Activated T-helper 1 cell treated with Interleukin-2 at 50 U/mL for 16 hours (primary cell): ENCODE data around the gene KCNMB2.
"Not testable (repeated sequence)": the region's sequence is repeated elsewhere in the genome, so short reads cannot be mapped to it uniquely, and the experiment has no call there.

ENCODE experiments used
- DNase-seq: peaks from one replicate; pipeline ENCODE4 v3.0.0-alpha.2; 2020; ENCODE audit warnings: low read depth

KCNMB2 gene

GRCh38 chr3:178810181-178810580, 273.9 kb downstream of the KCNMB2 start:
- DNase-seq, result no peak

GRCh38 chr3:178822722-178823121, 286.5 kb downstream of the KCNMB2 start:
- no peak for DNase-seq

- no peak for DNase-seq
These were observed 286.9 kb downstream of the KCNMB2 start for GRCh38 chr3:178823150-178823549.

DNA sequence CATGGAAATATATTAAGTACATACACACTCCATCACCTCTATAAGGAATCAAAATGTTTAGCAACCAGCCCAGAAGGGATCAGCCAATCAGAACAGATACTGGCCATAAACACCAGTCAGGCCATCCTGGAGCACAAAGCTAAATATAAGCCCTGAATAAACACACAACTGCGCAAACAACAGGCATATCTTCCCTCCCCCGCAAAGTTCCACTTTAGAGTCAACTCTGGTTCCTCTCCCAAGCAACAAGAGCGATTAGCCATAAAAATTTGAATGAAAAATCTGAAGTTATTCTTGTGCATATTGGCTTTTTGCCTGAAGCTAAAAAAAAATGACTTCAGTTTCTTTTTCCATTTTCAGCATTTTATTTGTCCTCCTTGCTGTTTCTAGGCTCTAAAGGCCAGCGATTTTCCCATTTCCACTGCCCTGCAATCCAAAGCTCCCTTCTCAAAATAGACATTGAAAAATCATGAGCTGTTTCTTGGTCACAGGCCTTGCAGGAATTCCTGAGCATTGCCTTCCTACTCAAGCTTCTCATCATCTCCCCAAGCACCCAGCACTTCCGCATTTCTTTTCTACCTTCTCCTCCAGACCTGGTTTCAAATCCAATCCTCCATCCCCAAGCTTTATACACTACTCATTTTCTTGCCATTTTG, 287.5 kb downstream of the KCNMB2 start:
- no peak for DNase-seq

GRCh38 chr3:178826435-178827123, 290.3 kb downstream of the KCNMB2 start:
- DNase-seq, result no peak

GRCh38 chr3:178827285-178827856, 291.1 kb downstream of the KCNMB2 start:
- DNase-seq, result no peak

DNA sequence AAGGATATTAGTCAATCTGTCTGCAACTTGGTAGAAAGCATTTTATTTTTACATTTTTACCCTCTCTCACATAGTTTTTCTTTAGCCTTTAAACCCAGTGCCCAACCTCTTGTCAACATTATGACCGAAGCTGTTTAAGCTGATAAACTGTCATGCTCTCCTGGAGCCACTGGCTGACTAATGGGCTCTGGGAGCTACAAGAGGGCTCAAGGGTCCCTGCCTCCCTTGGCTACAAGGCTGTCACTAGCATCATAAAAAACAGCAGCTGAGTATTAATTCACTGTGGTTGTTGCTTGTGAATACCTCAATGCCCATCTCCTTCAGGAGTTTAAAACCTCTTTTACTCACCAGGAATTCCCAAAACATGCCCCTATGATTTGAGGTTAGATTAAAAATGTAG, 297.5 kb downstream of the KCNMB2 start:
- no peak for DNase-seq

- DNase-seq, result no peak
These were observed 298.8 kb downstream of the KCNMB2 start for GRCh38 chr3:178835033-178835432.

- DNase-seq, result no peak
These were observed 301.3 kb downstream of the KCNMB2 start for GRCh38 chr3:178837512-178837911.

- no peak for DNase-seq
These were observed 304.4 kb downstream of the KCNMB2 start for GRCh38 chr3:178840586-178840985.

GRCh38 chr3:178841011-178841410, 304.8 kb downstream of the KCNMB2 start:
- no peak for DNase-seq

DNA sequence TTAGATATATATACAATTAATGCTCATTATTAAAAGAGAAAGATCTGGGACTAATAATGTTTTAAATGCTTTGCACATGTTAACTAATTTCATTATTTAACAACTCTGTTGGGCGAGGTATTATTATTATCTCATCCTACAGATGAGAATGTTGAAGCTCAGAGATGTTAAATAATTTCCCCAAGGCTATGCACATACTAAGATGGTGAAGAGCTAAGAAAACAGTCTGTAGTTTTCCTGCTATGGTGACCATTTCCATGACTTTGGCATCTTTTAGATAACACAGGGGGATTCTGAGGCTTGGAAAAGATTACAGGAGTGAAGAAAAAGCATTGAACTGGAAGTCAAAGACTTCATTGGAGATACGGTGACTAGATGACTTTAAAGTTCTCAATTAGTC, 308.7 kb downstream of the KCNMB2 start:
- no peak for DNase-seq

- DNase-seq, result no peak
These were observed 309.3 kb downstream of the KCNMB2 start for GRCh38 chr3:178845420-178846118.

DNA sequence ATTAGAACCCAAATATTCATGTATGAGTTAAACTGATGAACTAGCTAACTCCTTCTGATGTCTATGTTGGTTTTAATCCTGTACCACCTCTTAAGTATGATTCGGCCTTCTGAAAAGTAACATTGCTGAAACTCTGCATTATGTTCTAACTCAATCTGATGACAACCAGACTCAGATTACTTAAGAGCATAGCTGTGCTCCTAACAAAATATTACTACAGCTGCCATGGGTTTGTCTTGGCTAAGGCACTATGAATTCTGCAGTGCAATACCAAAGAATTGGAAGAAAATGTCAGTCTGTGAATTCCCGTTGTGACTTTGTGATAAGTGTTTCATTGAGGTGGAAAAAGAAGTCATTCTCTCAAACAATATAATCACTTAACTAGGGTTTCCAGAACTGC, 311.0 kb downstream of the KCNMB2 start:
- DNase-seq, result no peak

- no peak for DNase-seq
These were observed 313.1 kb downstream of the KCNMB2 start for GRCh38 chr3:178849199-178849910.

DNA sequence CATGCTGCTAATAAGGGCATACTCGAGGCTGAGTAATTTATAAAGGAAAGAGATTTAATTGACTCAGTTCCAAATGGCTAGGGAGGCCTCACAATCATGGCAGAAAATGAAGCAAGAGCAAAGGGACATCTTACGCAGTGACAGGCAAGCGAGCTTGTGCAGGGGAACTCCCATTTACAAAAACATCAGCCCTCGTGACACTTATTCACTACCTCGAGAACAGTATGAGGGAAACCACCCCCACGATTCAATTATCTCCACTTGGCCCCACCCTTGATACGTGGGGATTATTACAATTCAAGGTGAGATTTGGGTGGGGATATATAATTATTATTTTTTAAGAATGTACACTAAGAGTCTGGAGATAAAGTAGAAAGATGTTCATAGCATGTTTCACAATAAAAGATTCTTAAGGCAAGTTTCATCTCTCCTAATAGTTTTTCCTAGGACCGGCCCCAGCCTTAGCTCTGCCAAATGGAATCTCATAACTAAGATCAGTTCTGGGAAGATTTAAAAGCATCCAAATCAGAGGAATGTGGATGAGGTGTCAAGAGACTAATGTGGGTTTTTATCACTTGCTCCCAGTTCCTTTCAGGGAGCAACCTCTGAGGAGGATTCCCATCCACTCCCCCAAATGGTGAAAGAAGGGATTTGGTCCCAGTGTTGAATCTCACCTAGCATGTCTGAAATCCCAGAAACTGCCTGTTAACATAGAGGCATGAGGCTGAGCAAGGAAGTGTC, 314.4 kb downstream of the KCNMB2 start:
- no peak for DNase-seq

GRCh38 chr3:178851564-178851963, 315.3 kb downstream of the KCNMB2 start:
- no peak for DNase-seq

DNA sequence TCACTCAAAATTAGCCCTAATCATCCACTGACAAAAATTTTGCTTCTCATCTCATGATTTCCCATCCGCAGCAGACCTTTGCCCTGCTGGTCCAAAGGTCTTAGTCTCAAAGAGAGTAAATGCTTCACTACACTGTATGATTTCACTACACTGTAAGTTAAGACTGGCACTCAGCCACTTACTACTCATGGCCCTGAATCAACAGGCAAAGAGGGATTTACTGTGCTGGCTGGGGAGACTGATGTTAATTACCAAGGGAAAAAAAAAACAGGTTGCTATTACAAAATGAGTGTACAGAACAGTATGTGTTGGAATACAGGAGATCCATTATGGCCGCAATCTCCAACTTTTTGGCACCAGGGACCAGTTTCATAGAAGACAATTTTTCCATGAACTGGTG, 320.6 kb downstream of the KCNMB2 start:
- DNase-seq, result no peak

DNA sequence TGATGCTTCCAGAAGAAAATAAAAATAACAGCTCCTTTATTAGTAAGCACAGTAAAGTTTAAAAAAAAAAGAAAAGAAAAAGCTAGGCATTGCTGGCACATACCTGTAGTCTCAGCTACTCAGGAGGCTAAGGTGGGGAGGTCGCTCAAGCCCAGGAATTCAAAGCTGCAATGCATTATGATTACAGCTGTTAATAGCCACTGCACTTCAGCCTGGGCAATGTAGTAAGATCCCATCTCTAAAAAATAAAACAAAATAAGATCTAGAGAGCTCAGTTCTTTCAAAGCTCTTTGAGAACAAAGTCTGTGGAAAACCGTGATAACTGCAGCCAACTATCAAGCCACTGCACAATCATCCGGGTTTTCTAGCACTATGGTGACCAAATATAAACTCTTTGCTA, 323.1 kb downstream of the KCNMB2 start:
- no peak for DNase-seq

GRCh38 chr3:178859900-178860436, 323.7 kb downstream of the KCNMB2 start:
- DNase-seq, result not testable (repeated sequence)

GRCh38 chr3:178868681-178869080, 332.4 kb downstream of the KCNMB2 start:
- no peak for DNase-seq
